ENCODE results near the gene CHST11. TPM values are rescaled to one million over a fixed set of nuclear protein-coding genes. Genes with fewer than 3 reads are reported as not detected.

The CHST11 gene
- total RNA-seq, 1 donor from 2014 or later, result 15.5 TPM

DNA sequence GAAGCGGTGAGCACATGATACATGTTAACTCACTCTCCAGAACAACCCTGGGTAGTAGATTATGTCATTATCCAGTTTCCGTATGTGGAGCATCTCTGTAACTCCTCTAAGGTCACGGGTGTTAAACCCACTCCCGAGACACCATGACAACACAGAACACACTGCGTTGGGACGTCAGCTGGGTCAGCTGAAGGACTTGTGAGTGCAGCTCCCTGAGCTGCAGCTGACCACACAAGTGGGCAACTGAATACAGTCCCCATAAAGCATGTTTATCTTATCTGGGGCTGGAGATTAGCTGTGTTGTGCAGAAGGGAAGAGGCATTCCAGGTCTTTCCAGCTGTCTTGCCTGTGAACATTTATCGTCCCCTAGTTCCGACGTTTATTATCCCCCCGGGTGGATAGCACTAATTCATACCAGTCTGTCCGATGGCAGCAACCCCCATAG lies 211.5 kb downstream of the CHST11 start:
- no peaks in the 10 kb centered on the region for H3K9me3 Mint-ChIP-seq
- H3K27me3 Mint-ChIP-seq, result no peaks in the 10 kb centered on the region
- H3K4me1 Mint-ChIP-seq (ENCODE audit: unreplicated experiment), result peaks cover 49% of the 10 kb centered on the region
- H3K36me3 Mint-ChIP-seq, result no peaks in the 10 kb centered on the region
- peak overlapping the region; percentile 71 for H3K4me3 Mint-ChIP-seq
- TF ChIP-seq, protein P1, sequence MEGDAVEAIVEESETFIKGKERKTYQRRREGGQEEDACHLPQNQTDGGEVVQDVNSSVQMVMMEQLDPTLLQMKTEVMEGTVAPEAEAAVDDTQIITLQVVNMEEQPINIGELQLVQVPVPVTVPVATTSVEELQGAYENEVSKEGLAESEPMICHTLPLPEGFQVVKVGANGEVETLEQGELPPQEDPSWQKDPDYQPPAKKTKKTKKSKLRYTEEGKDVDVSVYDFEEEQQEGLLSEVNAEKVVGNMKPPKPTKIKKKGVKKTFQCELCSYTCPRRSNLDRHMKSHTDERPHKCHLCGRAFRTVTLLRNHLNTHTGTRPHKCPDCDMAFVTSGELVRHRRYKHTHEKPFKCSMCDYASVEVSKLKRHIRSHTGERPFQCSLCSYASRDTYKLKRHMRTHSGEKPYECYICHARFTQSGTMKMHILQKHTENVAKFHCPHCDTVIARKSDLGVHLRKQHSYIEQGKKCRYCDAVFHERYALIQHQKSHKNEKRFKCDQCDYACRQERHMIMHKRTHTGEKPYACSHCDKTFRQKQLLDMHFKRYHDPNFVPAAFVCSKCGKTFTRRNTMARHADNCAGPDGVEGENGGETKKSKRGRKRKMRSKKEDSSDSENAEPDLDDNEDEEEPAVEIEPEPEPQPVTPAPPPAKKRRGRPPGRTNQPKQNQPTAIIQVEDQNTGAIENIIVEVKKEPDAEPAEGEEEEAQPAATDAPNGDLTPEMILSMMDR (conservative IDR thresholded peaks at IDR 0.05), result no peak
- DNase-seq (ENCODE audit: extremely low spot score, unreplicated experiment), result no peak
- H3K27ac Mint-ChIP-seq, result peak overlapping the region; percentile 80

DNA sequence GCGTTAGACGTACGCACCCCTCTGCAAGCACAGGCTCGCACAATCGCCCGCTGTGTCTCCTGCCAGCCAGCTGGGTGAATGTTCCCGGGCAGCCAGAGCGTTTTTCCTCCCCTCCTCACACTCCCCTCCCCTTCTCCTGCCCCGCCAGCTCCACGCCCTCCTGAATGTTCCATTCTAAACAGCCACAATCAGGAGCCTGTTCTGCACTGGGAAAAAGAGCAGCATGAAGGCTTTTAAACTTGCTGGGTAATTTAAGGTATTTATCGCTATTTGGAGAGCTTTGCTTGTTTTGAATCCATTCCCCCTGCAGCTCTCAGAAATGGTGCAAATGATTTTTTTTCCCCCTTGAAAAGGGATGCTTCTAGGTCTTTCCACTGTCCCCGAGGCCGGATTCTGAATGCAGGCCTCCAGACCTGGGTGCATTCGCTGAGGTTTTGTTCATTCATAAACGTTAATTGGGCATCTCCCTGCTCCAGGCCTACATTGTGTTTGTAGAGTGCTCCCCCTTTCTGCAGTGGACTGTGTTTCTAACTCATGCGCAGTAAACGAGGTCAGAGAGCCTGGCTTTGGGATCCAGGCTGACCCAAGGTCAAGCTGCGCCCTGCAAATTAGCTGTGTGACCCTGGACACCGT lies 212.5 kb downstream of the CHST11 start:
- no peaks in the 10 kb centered on the region for H3K36me3 Mint-ChIP-seq
- TF ChIP-seq, protein P1 (conservative IDR thresholded peaks at IDR 0.05), result no peak
- peak overlapping the region; percentile 71 for H3K4me3 Mint-ChIP-seq
- H3K27ac Mint-ChIP-seq, result peak overlapping the region; percentile 80
- H3K9me3 Mint-ChIP-seq, result no peaks in the 10 kb centered on the region
- no peak for DNase-seq (ENCODE audit: extremely low spot score, unreplicated experiment)
- H3K27me3 Mint-ChIP-seq, result no peaks in the 10 kb centered on the region
- peaks cover 53% of the 10 kb centered on the region for H3K4me1 Mint-ChIP-seq (ENCODE audit: unreplicated experiment)

- no peak for DNase-seq (ENCODE audit: extremely low spot score, unreplicated experiment)
- peaks cover 55% of the 10 kb centered on the region for H3K4me1 Mint-ChIP-seq (ENCODE audit: unreplicated experiment)
- H3K36me3 Mint-ChIP-seq, result no peaks in the 10 kb centered on the region
Measured at GRCh38 chr12:104669851-104670337, 213.1 kb downstream of the CHST11 start.

GRCh38 chr12:104670439-104671408 lies 214.0 kb downstream of the CHST11 start:
- peak overlapping the region; percentile 73 for H3K27ac Mint-ChIP-seq
- H3K4me1 Mint-ChIP-seq (ENCODE audit: unreplicated experiment), result peaks cover 55% of the 10 kb centered on the region
- DNase-seq (ENCODE audit: extremely low spot score, unreplicated experiment), result no peak
- no peaks in the 10 kb centered on the region for H3K36me3 Mint-ChIP-seq
- H3K9me3 Mint-ChIP-seq, result no peaks in the 10 kb centered on the region
- H3K27me3 Mint-ChIP-seq, result no peaks in the 10 kb centered on the region
- TF ChIP-seq, protein P1 (conservative IDR thresholded peaks at IDR 0.05), result no peak
- peak overlapping the region; percentile 5 for H3K4me3 Mint-ChIP-seq

More at GRCh38 chr12:104669851-104670337, 213.1 kb downstream of the CHST11 start:
- Mint-ChIP-seq H3K27ac (no peak overlapping the region), H3K27me3 (no peaks in the 10 kb centered on the region), H3K4me3 (no peak overlapping the region), H3K9me3 (no peaks in the 10 kb centered on the region)
- TF ChIP-seq, protein P1 (conservative IDR thresholded peaks at IDR 0.05), result no peak

- DNase-seq (ENCODE audit: extremely low spot score, unreplicated experiment), result no peak
- Mint-ChIP-seq H3K36me3 (no peaks in the 10 kb centered on the region), H3K27ac (peak overlapping the region; percentile 73), H3K9me3 (no peaks in the 10 kb centered on the region), H3K4me1 (ENCODE audit: unreplicated experiment) (peaks cover 55% of the 10 kb centered on the region), H3K4me3 (peak overlapping the region; percentile 25), H3K27me3 (no peaks in the 10 kb centered on the region)
- TF ChIP-seq, protein P1 (conservative IDR thresholded peaks at IDR 0.05), result no peak
Measured at GRCh38 chr12:104671409-104672095, 214.8 kb downstream of the CHST11 start.
